OCI-LY3 (cell line): ENCODE measurements around the gene GPR21.

Experiments used
- H2AFZ ChIP-seq: fragments of 200-600, 300-600 bp; shearing (Covaris generic); 2 replicates; pipeline ENCODE4 v1.6.0; 2014; ENCODE audit warnings: antibody characterized with exemption, low read depth, low read length
- H3K27ac ChIP-seq: fragments of 200-600, 300-600 bp; sonication (generic); 2 replicates; pipeline ENCODE4 v1.5.1; 2014; ENCODE audit warnings: mild to moderate bottlenecking, low read length, moderate library complexity, mixed read lengths
- H3K27me3 ChIP-seq: fragments of 200-600, 300-600 bp; sonication (generic); 2 replicates; pipeline ENCODE4 v1.6.1; 2014; ENCODE audit warnings: low read depth, low read length, mixed read lengths
- H3K36me3 ChIP-seq: fragments of 200-600, 300-600 bp; sonication (generic); replicated peaks from 2 replicates; pipeline ENCODE3; 2014; ENCODE audit warnings: low read depth, low read length, mixed read lengths
- H3K4me1 ChIP-seq: fragments of 300-600, 200-600 bp; sonication (generic); 2 replicates; pipeline ENCODE4 v1.6.1; 2014; ENCODE audit warnings: low read length, mixed read lengths
- H3K4me2 ChIP-seq: fragments of 200-600, 300-600 bp; sonication (generic); 2 replicates; pipeline ENCODE4 v1.6.1; 2014; ENCODE audit warnings: low read length, mixed read lengths
- H3K4me3 ChIP-seq: fragments of 300-600, 200-600 bp; sonication (generic); 2 replicates; pipeline ENCODE4 v1.5.1; 2014; ENCODE audit warnings: antibody characterized with exemption, mild to moderate bottlenecking, low read length, moderate library complexity
- H3K79me2 ChIP-seq: fragments of 300-600, 200-600 bp; shearing (Covaris generic); 2 replicates; pipeline ENCODE4 v1.6.1; 2014; ENCODE audit warnings: mild to moderate bottlenecking, low read length, mixed read lengths
- H3K9ac ChIP-seq: fragments of 300-600, 200-600 bp; shearing (Covaris generic); 2 replicates; pipeline ENCODE4 v1.6.0; 2014; ENCODE audit warnings: mild to moderate bottlenecking, low read length, moderate library complexity
- H3K9me3 ChIP-seq: fragments of 200-600, 300-600 bp; shearing (Covaris generic); 2 replicates; pipeline ENCODE4 v1.6.1; 2014; ENCODE audit warnings: low read length, mixed read lengths; ENCODE audit not compliant: insufficient read depth
- H4K20me1 ChIP-seq: fragments of 200-600, 300-600 bp; sonication (generic); 2 replicates; pipeline ENCODE4 v1.6.1; 2016; ENCODE audit warnings: low read length, mixed read lengths; ENCODE audit not compliant: insufficient read depth
- EZH2phosphoT487 ChIP-seq: fragments of 200-600 bp; shearing (Covaris generic); IDR thresholded peaks from 2 replicates; pipeline ENCODE4 v1.6.1; 2018; ENCODE audit warnings: antibody characterized with exemption, mixed run types, low read depth
- TF ChIP-seq, protein P1 (sequence below): fragments of 200-600, 300-600 bp; sonication (generic); IDR thresholded peaks from 2 replicates; pipeline ENCODE4 v1.5.1; 2014; ENCODE audit warnings: antibody characterized with exemption, low read length, low read depth

GPR21 gene

DNA sequence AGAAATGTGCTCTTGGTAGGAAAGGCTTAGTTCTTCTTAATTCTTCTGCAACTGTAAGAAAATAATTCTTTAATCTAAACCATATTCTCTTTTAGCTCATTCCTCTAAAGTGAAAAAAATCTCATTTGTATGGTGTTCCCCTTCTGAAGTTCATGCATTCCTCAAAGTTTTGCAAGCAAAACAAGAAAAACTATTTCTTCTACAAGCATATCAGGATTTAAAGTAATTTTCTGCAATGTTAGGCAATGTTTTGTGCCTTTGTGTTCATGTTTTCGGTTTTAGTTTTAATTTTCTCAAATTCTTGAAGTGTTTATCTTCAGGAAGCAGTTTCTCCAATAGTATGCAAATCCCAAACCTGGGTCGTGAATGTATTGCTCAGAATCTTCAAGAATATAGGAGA is 12.7 kb upstream of the GPR21 start:
- H3K4me3 ChIP-seq = no peak overlapping the region
- no peaks in the 10 kb centered on the region for H3K27me3 ChIP-seq
- H3K79me2 ChIP-seq = no peaks in the 10 kb centered on the region
- no peak for TF ChIP-seq EZH2phosphoT487
- TF ChIP-seq, protein P1, sequence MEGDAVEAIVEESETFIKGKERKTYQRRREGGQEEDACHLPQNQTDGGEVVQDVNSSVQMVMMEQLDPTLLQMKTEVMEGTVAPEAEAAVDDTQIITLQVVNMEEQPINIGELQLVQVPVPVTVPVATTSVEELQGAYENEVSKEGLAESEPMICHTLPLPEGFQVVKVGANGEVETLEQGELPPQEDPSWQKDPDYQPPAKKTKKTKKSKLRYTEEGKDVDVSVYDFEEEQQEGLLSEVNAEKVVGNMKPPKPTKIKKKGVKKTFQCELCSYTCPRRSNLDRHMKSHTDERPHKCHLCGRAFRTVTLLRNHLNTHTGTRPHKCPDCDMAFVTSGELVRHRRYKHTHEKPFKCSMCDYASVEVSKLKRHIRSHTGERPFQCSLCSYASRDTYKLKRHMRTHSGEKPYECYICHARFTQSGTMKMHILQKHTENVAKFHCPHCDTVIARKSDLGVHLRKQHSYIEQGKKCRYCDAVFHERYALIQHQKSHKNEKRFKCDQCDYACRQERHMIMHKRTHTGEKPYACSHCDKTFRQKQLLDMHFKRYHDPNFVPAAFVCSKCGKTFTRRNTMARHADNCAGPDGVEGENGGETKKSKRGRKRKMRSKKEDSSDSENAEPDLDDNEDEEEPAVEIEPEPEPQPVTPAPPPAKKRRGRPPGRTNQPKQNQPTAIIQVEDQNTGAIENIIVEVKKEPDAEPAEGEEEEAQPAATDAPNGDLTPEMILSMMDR = no peak
- no peak overlapping the region for H3K9ac ChIP-seq
- no peak overlapping the region for H2AFZ ChIP-seq
- peaks cover 18% of the 10 kb centered on the region for H3K36me3 ChIP-seq
- H3K9me3 ChIP-seq = no peaks in the 10 kb centered on the region
- H3K4me2 ChIP-seq = no peak overlapping the region
- no peak overlapping the region for H3K27ac ChIP-seq
- H4K20me1 ChIP-seq = no peaks in the 10 kb centered on the region
- H3K4me1 ChIP-seq = no peaks in the 10 kb centered on the region

DNA sequence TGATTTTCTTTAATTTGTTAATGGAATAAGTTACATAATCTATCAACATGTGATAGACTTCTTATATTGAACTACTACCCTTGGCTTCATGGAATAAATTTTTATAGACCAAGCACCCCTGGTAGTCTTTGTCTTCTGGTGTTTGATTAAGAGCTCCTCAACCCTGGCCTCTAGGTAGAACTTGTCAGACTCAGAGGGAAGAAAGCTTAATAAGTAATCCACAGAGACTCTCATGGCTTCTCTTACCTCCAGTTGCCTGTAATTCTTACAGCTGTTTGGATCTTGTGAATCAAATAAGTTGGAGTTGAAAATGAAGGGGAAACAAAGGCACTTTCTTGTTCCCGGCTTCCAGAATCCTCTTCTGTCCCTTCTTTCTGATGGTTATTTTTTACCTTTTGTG is 7.0 kb upstream of the GPR21 start:
- peaks cover 8% of the 10 kb centered on the region for H3K36me3 ChIP-seq
- no peak overlapping the region for H3K4me3 ChIP-seq
- no peaks in the 10 kb centered on the region for H3K27me3 ChIP-seq
- H3K9me3 ChIP-seq = no peaks in the 10 kb centered on the region
- no peaks in the 10 kb centered on the region for H3K79me2 ChIP-seq
- no peak overlapping the region for H3K4me2 ChIP-seq
- H3K4me1 ChIP-seq = peaks cover 9% of the 10 kb centered on the region
- peaks cover 4% of the 10 kb centered on the region for H4K20me1 ChIP-seq
- H3K9ac ChIP-seq = no peak overlapping the region
- TF ChIP-seq, protein P1 = no peak
- no peak for TF ChIP-seq EZH2phosphoT487
- no peak overlapping the region for H2AFZ ChIP-seq
- no peak overlapping the region for H3K27ac ChIP-seq

DNA sequence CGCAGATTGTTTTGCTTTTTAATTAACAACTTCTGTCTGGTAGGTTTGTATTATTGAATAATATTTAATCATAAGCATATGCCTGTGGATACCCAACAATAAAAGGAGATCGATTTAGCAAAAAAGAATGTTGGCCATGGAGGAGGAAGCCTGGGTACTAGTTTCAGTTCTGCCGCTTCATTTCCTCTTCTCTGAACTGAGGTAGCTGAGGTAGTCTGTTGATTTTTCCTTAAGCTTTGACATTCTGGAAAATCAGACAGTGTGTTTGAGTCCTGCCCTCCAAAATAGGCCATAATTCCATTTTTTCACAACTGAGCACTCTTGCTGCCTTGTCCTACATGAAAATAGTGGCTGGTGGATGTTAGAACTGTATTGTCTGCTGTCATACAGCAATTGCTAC is 6.0 kb upstream of the GPR21 start:
- Histone ChIP-seq H2AFZ (no peak overlapping the region), H3K9ac (no peak overlapping the region), H3K4me1 (peaks cover 9% of the 10 kb centered on the region), H3K4me2 (peak overlapping the region; percentile 33), H3K79me2 (no peaks in the 10 kb centered on the region), H4K20me1 (peaks cover 4% of the 10 kb centered on the region), H3K27ac (no peak overlapping the region; the same call in 1 of the 2 replicates), H3K9me3 (no peaks in the 10 kb centered on the region), H3K36me3 (peaks cover 2% of the 10 kb centered on the region), H3K4me3 (no peak overlapping the region), H3K27me3 (no peaks in the 10 kb centered on the region)
- TF ChIP-seq, protein P1 = no peak
- no peak for TF ChIP-seq EZH2phosphoT487

DNA sequence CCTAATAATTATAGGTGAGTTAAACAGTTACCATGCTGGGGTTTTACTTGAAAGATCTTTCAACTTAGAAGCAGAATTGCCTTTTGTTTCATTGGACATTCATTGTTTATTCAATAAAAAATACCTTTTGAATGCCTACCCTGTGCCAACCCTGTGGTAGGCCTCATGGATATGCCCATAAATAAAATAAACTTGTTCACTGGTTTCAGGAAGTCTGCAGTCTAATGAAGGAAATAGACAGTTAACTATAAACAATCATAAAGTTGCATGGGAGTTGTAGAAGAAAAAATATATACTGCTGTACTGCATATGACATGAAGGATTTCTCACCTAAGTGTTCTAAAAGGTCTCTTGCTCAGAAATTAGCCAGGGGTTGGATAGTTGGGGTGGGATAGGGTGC is 5.3 kb upstream of the GPR21 start:
- Histone ChIP-seq H3K9ac (no peak overlapping the region), H3K79me2 (no peaks in the 10 kb centered on the region), H3K4me1 (peaks cover 9% of the 10 kb centered on the region), H3K27me3 (no peaks in the 10 kb centered on the region), H2AFZ (no peak overlapping the region), H3K4me3 (no peak overlapping the region), H3K27ac (no peak overlapping the region), H3K9me3 (no peaks in the 10 kb centered on the region), H3K36me3 (peaks cover 2% of the 10 kb centered on the region), H4K20me1 (peaks cover 4% of the 10 kb centered on the region), H3K4me2 (no peak overlapping the region)
- TF ChIP-seq, protein P1 = no peak
- TF ChIP-seq EZH2phosphoT487 = no peak
